Measurements from ENCODE around the gene DGKZ.
A peak's percentile ranks its signal among the peaks of the same experiment; 100 is the strongest.

Gene DGKZ

GRCh38 chr11:46337626-46338345, 9.5 kb upstream of the DGKZ start:
- H4K20me1 ChIP-seq (ENCODE audit: insufficient read depth, low read length, poor library complexity, severe bottlenecking) = no peaks in the 10 kb centered on the region
- H3K4me1 ChIP-seq (ENCODE audit: insufficient read depth, low read length, poor library complexity, severe bottlenecking) = peaks cover 49% of the 10 kb centered on the region
- no peaks in the 10 kb centered on the region for H3K36me3 ChIP-seq (ENCODE audit: insufficient read depth, low read length)
- H3K27me3 ChIP-seq (ENCODE audit: insufficient read depth, low read length, poor library complexity, severe bottlenecking) = peaks cover 9% of the 10 kb centered on the region
- H2AFZ ChIP-seq (ENCODE audit: low read length) = no peak overlapping the region
- TF ChIP-seq, protein P1, sequence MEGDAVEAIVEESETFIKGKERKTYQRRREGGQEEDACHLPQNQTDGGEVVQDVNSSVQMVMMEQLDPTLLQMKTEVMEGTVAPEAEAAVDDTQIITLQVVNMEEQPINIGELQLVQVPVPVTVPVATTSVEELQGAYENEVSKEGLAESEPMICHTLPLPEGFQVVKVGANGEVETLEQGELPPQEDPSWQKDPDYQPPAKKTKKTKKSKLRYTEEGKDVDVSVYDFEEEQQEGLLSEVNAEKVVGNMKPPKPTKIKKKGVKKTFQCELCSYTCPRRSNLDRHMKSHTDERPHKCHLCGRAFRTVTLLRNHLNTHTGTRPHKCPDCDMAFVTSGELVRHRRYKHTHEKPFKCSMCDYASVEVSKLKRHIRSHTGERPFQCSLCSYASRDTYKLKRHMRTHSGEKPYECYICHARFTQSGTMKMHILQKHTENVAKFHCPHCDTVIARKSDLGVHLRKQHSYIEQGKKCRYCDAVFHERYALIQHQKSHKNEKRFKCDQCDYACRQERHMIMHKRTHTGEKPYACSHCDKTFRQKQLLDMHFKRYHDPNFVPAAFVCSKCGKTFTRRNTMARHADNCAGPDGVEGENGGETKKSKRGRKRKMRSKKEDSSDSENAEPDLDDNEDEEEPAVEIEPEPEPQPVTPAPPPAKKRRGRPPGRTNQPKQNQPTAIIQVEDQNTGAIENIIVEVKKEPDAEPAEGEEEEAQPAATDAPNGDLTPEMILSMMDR (conservative IDR thresholded peaks at IDR 0.05; ENCODE audit: low read length) = no peak
- TF ChIP-seq EZH2phosphoT487 (IDR thresholded peaks at IDR 0.05; ENCODE audit: borderline replicate concordance) = no peak
- no peaks in the 10 kb centered on the region for H3K9me3 ChIP-seq (ENCODE audit: insufficient read depth, low read depth, low read length)
- no peak overlapping the region for H3K4me3 ChIP-seq (ENCODE audit: low read length, poor library complexity, severe bottlenecking)
- H3F3A ChIP-seq (ENCODE audit: low read depth) = peaks cover 6% of the 10 kb centered on the region; the same call in 1 of the 2 replicates
- H3K9me2 ChIP-seq (replicated peaks; ENCODE audit: low read depth, low read length) = no peaks in the 10 kb centered on the region
- no peaks in the 10 kb centered on the region for H3K79me2 ChIP-seq (ENCODE audit: insufficient read depth, low read length)
- no peak overlapping the region for H3K4me2 ChIP-seq (ENCODE audit: low read depth, low read length, poor library complexity, severe bottlenecking)
- no peak overlapping the region for H3K9ac ChIP-seq (ENCODE audit: low read depth, low read length, poor library complexity, severe bottlenecking)

DNA sequence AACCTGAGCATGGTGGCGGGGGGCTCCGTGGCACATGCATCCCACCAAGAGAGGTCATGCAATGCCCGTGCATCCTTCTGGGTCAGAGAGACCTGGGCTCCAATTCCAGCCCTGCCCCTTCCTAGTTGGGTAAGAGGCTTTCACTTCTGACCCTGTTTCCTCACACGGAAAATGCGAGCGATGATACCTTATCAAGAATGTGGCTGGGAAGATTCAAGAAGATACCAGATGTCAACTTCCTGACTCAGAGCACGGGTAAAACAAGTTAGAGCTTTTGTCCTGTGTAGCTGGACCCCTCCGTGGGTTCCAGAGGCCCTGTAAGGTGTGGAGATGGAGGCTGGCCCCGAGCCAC, 8.7 kb upstream of the DGKZ start:
- H3K9me3 ChIP-seq (ENCODE audit: insufficient read depth, low read depth, low read length) = no peaks in the 10 kb centered on the region
- no peaks in the 10 kb centered on the region for H3K36me3 ChIP-seq (ENCODE audit: insufficient read depth, low read length)
- H4K20me1 ChIP-seq (ENCODE audit: insufficient read depth, low read length, poor library complexity, severe bottlenecking) = no peaks in the 10 kb centered on the region
- H3K79me2 ChIP-seq (ENCODE audit: insufficient read depth, low read length) = no peaks in the 10 kb centered on the region
- H3K4me3 ChIP-seq (ENCODE audit: low read length, poor library complexity, severe bottlenecking) = no peak overlapping the region
- no peak overlapping the region for H3K4me2 ChIP-seq (ENCODE audit: low read depth, low read length, poor library complexity, severe bottlenecking)
- H3K27me3 ChIP-seq (ENCODE audit: insufficient read depth, low read length, poor library complexity, severe bottlenecking) = peaks cover 2% of the 10 kb centered on the region
- no peak overlapping the region for H2AFZ ChIP-seq (ENCODE audit: low read length)
- TF ChIP-seq, protein P1 (conservative IDR thresholded peaks at IDR 0.05; ENCODE audit: low read length) = no peak
- no peak for TF ChIP-seq EZH2phosphoT487 (IDR thresholded peaks at IDR 0.05; ENCODE audit: borderline replicate concordance)
- no peaks in the 10 kb centered on the region for H3K9me2 ChIP-seq (replicated peaks; ENCODE audit: low read depth, low read length)
- peak overlapping the region; percentile 5 for H3K9ac ChIP-seq (ENCODE audit: low read depth, low read length, poor library complexity, severe bottlenecking)
- peaks cover 57% of the 10 kb centered on the region for H3K4me1 ChIP-seq (ENCODE audit: insufficient read depth, low read length, poor library complexity, severe bottlenecking)
- peaks cover 14% of the 10 kb centered on the region; the same call in 1 of the 2 replicates for H3F3A ChIP-seq (ENCODE audit: low read depth)

GRCh38 chr11:46338988-46339666, 8.1 kb upstream of the DGKZ start:
- Histone ChIP-seq H3K79me2 (ENCODE audit: insufficient read depth, low read length) (no peaks in the 10 kb centered on the region), H4K20me1 (ENCODE audit: insufficient read depth, low read length, poor library complexity, severe bottlenecking) (no peaks in the 10 kb centered on the region), H3K4me2 (ENCODE audit: low read depth, low read length, poor library complexity, severe bottlenecking) (no peak overlapping the region), H3K9me3 (ENCODE audit: insufficient read depth, low read depth, low read length) (no peaks in the 10 kb centered on the region), H2AFZ (ENCODE audit: low read length) (no peak overlapping the region), H3K36me3 (ENCODE audit: insufficient read depth, low read length) (no peaks in the 10 kb centered on the region), H3K9ac (ENCODE audit: low read depth, low read length, poor library complexity, severe bottlenecking) (peak overlapping the region; percentile 5), H3F3A (ENCODE audit: low read depth) (peaks cover 14% of the 10 kb centered on the region; the same call in 1 of the 2 replicates), H3K9me2 (replicated peaks; ENCODE audit: low read depth, low read length) (no peaks in the 10 kb centered on the region), H3K4me1 (ENCODE audit: insufficient read depth, low read length, poor library complexity, severe bottlenecking) (peaks cover 57% of the 10 kb centered on the region), H3K4me3 (ENCODE audit: low read length, poor library complexity, severe bottlenecking) (no peak overlapping the region), H3K27me3 (ENCODE audit: insufficient read depth, low read length, poor library complexity, severe bottlenecking) (no peaks in the 10 kb centered on the region)
- TF ChIP-seq EZH2phosphoT487 (IDR thresholded peaks at IDR 0.05; ENCODE audit: borderline replicate concordance) = no peak
- TF ChIP-seq, protein P1 (conservative IDR thresholded peaks at IDR 0.05; ENCODE audit: low read length) = no peak

Measured in Loucy (cell line).